HCEC 1CT (cell line): ENCODE measurements around the gene LRRC74B.
A peak's percentile ranks its signal among the peaks of the same experiment; 100 is the strongest.

Experiments
- DNase-seq: peaks from one replicate; pipeline ENCODE4 v3.0.0-alpha.2; 2017

The LRRC74B gene

GRCh38 chr22:21105294-21105693 is 59.5 kb downstream of the LRRC74B start:
- DNase-seq = no peak

DNA sequence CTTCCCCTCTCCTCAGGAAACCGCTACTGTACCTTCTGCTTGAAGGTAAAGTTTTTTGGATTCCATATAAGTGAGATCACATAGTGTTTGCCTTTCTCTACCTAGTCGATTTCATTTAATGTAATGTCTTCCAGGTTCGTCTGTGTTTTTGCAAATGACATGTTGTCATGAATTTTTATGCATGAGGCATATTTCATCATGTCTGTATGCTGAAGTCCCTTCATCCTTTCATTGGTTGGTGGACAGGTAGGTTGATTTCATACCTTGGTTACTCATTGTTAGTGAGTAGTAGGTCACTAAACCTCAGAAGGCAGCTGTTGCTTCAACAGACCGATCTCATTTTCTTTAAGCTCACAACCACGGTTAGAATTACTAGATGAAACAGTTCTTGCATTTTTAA is 60.3 kb downstream of the LRRC74B start:
- no peak for DNase-seq

DNA sequence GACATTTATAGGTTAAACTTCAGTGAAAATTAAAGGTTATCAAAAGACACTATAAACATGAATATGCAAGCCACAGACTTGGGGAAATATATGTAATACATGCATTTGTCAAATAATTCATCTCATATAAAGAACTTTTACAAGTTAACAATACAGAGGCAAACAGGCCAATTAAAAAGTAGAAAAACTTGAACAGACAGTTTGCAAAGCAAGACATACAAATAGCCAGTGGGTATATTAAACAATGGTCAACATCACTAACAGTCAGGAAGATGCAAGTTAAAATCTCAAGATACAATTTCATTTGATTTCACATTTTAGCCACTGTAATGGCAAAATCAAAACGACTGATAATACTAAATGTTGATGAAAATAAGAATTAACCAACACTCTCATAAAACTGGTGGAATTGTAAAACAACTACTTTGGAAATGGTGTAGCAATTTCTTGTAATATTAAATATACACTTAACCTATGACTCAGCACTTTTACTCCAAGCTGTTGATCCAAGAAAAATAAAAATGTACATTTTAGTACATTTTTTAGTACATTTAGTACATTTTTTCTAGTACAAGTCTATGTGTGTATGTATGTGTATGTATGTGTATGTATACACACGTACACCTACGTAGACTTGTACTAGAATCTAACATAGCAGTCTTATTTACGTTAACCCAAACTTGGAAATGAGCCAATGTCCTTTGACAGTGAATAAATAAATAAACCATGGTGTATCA is 62.8 kb downstream of the LRRC74B start:
- DNase-seq = peak; percentile 7
